Glutamatergic neuron (in vitro differentiated cells): ENCODE results near the gene AK8. TPM values are rescaled to one million over a fixed set of nuclear protein-coding genes. Genes with fewer than 3 reads are reported as not detected.

ENCODE experiments used
- DNase-seq: peaks from one replicate; pipeline ENCODE4 v3.0.0; 2022
- H3K27ac Mint-ChIP-seq: one replicate; pipeline ENCODE4 v1.8.0; 2020; ENCODE audit warnings: mild to moderate bottlenecking, mixed read lengths, inconsistent platforms; ENCODE audit not compliant: unreplicated experiment
- H3K27me3 Mint-ChIP-seq: one replicate; pipeline ENCODE4 v1.8.0; 2020; ENCODE audit warnings: mild to moderate bottlenecking, moderate library complexity, mixed read lengths, inconsistent platforms; ENCODE audit not compliant: unreplicated experiment
- H3K36me3 Mint-ChIP-seq: one replicate; pipeline ENCODE4 v1.8.0; 2020; ENCODE audit warnings: mild to moderate bottlenecking, mixed read lengths, inconsistent platforms; ENCODE audit not compliant: unreplicated experiment
- H3K4me1 Mint-ChIP-seq: one replicate; pipeline ENCODE4 v1.8.0; 2020; ENCODE audit warnings: mild to moderate bottlenecking, low read depth, mixed read lengths, inconsistent platforms; ENCODE audit not compliant: unreplicated experiment
- H3K4me3 Mint-ChIP-seq: one replicate; pipeline ENCODE4 v1.8.0; 2020; ENCODE audit warnings: mild to moderate bottlenecking, mixed read lengths, inconsistent platforms; ENCODE audit not compliant: unreplicated experiment
- H3K9me3 Mint-ChIP-seq: one replicate; pipeline ENCODE4 v1.8.0; 2020; ENCODE audit warnings: mild to moderate bottlenecking, moderate library complexity, mixed read lengths, inconsistent platforms; ENCODE audit not compliant: unreplicated experiment
- total RNA-seq: library from RNA; stranded (reverse); fragmentation: NEBNext Ultra II Directional; extraction: Animal tissue kit (Norgen Biotek cat#: 25700); gene quantifications from one replicate; pipeline ENCODE4 v1.2.1, GENCODE V29; 2021; ENCODE audit not compliant: unreplicated experiment
- TF ChIP-seq, protein P1 (sequence below): fragments of 200-600 bp; sonication (generic); IDR thresholded peaks from one replicate; pipeline ENCODE4 v1.5.0; 2021; ENCODE audit not compliant: partially characterized antibody, unreplicated experiment

Gene AK8
- total RNA-seq, 1 donor from 2014 or later = 0.44 TPM

DNA sequence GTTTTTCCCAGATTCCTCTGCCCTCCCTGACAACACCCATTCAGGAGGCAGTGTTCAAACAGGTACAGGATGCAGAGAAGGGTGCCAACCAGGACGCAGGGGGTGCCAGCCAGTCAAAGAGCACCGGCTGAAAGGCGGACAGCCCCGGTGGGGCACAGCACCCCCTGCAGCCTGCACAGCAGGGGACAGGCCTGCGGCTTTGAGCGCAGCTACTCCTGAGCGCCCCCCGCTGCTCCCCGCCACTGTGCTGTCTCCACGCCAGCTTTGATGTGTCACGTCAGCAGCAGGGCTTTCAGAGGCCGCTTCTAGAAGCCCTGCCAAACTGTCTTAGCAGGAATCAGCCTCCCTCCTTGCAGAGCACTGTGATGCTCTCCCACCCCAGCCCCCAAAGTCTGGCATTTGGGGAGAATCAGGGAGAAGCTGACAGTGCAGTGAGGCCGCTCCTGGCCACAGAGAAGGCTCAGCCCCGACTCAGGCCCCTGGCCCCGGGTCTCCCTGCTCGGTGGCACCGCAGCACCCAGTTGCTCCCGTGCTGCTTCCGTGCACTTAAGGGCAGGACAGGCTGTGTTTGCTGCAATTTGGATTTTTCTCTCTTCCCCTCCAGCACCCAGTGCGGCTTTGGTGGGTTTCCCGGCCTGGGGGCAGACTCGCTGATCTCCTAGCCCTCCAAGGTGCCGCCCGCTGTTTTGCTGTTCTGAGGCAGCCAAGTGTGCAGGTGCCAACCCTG is 20.3 kb downstream of the AK8 start:
- no peak overlapping the region for H3K27ac Mint-ChIP-seq
- TF ChIP-seq, protein P1, sequence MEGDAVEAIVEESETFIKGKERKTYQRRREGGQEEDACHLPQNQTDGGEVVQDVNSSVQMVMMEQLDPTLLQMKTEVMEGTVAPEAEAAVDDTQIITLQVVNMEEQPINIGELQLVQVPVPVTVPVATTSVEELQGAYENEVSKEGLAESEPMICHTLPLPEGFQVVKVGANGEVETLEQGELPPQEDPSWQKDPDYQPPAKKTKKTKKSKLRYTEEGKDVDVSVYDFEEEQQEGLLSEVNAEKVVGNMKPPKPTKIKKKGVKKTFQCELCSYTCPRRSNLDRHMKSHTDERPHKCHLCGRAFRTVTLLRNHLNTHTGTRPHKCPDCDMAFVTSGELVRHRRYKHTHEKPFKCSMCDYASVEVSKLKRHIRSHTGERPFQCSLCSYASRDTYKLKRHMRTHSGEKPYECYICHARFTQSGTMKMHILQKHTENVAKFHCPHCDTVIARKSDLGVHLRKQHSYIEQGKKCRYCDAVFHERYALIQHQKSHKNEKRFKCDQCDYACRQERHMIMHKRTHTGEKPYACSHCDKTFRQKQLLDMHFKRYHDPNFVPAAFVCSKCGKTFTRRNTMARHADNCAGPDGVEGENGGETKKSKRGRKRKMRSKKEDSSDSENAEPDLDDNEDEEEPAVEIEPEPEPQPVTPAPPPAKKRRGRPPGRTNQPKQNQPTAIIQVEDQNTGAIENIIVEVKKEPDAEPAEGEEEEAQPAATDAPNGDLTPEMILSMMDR = no peak
- no peak overlapping the region for H3K4me3 Mint-ChIP-seq
- H3K36me3 Mint-ChIP-seq = no peaks in the 10 kb centered on the region
- H3K9me3 Mint-ChIP-seq = peaks cover 2% of the 10 kb centered on the region
- H3K4me1 Mint-ChIP-seq = peaks cover 4% of the 10 kb centered on the region
- DNase-seq = peak; percentile 31
- H3K27me3 Mint-ChIP-seq = peaks cover 7% of the 10 kb centered on the region

DNA sequence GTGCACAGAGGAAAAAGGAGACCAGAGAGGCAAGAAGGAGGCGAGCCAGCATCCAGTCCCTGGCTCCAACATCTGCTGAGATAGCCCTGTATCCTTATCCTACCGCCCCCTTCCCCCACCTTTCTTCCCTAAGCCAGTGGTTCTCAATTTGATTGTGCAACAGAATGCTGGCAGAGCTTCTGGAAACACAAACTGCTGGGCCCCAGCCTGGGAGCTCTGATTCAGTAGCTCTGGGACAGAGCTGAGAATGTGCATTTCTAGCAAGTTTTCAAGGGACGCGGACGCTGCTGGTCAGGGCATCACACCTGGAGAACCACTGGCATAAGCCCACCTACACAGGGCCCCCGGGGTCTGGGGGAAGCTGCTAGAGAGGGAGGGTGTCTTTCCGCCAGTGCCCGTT is 21.1 kb downstream of the AK8 start:
- Mint-ChIP-seq H3K27me3 (peaks cover 8% of the 10 kb centered on the region), H3K4me1 (peaks cover 4% of the 10 kb centered on the region)

DNA sequence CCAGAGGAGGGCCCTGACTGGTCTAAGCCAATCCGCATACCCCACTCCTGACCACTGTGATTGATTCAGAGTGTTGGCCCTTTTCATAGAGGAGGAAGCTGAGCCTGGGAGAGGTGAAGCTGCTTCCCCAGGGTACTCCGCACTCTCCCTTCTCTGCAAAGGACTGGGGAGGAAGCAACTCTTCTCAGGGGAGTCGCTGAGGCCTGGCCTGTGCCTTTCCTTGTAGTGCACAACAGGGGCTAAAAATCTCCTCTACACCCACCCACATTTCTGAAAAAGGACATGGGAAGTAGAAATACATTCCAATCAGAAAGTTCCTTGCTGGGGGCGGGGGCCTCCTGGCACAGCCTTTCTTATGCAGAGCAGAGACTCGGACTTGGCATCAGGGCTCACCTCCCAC is 22.2 kb downstream of the AK8 start:
- peaks cover 1% of the 10 kb centered on the region for H3K4me1 Mint-ChIP-seq
- peaks cover 2% of the 10 kb centered on the region for H3K9me3 Mint-ChIP-seq
- H3K4me3 Mint-ChIP-seq = no peak overlapping the region
- no peak for DNase-seq
- no peak overlapping the region for H3K27ac Mint-ChIP-seq
- no peaks in the 10 kb centered on the region for H3K36me3 Mint-ChIP-seq
- TF ChIP-seq, protein P1 = no peak
- peaks cover 8% of the 10 kb centered on the region for H3K27me3 Mint-ChIP-seq

More for the DNA sequence above, 21.1 kb downstream of the AK8 start:
- TF ChIP-seq, protein P1 = no peak
- H3K4me3 Mint-ChIP-seq = no peak overlapping the region
- no peak overlapping the region for H3K27ac Mint-ChIP-seq
- peaks cover 2% of the 10 kb centered on the region for H3K9me3 Mint-ChIP-seq
- no peaks in the 10 kb centered on the region for H3K36me3 Mint-ChIP-seq
- no peak for DNase-seq

DNA sequence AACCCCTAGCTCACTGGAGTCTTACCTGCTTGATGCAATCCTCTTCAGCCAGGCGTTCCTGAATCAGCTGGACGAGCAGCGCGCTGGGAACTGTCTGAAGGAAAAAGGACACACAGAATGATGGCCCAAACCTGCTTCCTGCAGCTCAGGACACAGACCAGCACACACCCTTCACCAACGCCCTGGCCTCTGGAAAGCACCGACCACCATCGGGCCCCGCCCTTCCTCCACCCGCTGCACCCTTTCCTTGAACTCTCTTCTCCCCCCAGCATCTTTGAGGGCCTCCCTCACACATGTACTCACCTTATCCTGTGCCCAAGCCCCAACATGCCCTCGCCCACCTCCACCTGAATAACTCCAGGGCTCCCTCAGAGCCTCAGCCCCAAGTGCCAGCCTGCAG is 23.3 kb downstream of the AK8 start:
- Mint-ChIP-seq H3K27me3 (peaks cover 5% of the 10 kb centered on the region), H3K4me3 (no peak overlapping the region), H3K27ac (no peak overlapping the region), H3K4me1 (peaks cover 1% of the 10 kb centered on the region), H3K9me3 (peaks cover 2% of the 10 kb centered on the region), H3K36me3 (no peaks in the 10 kb centered on the region)
- DNase-seq = no peak
- TF ChIP-seq, protein P1 = no peak

DNA sequence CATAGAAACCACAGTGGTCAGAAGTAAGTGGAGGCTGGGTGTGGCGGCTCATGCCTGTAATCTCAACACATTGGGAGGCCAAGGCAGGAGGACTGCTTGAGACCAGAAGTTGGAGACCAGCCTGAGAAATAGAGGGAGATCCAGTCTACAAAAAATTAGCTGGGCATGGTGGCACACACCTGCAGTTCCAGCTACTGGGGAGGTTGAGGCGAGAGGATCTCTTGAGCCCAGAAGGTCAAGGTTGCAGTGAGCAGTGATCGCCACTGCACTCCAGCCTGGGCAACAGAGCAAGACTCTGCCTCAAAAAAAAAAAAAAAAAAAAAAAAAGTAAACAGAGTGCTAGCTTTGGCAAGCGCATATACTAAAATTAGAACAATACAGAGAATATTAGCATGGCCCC is 24.6 kb downstream of the AK8 start:
- Mint-ChIP-seq H3K4me1 (peaks cover 1% of the 10 kb centered on the region), H3K9me3 (peaks cover 2% of the 10 kb centered on the region), H3K4me3 (peak overlapping the region; percentile 20), H3K27ac (no peak overlapping the region), H3K27me3 (peaks cover 5% of the 10 kb centered on the region), H3K36me3 (no peaks in the 10 kb centered on the region)
- TF ChIP-seq, protein P1 = no peak
- DNase-seq = no peak
